ENCODE measurements around the gene TMC3.

Gene TMC3

GRCh38 chr15:81297147-81297572 lies 76.9 kb downstream of the TMC3 start:
- DNase-seq = no peak

GRCh38 chr15:81296673-81297072 lies 77.3 kb downstream of the TMC3 start:
- no peak for DNase-seq

- DNase-seq = no peak
Observed at GRCh38 chr15:81296186-81296585, 77.8 kb downstream of the TMC3 start.

GRCh38 chr15:81295486-81296121 lies 78.4 kb downstream of the TMC3 start:
- no peak for DNase-seq

- DNase-seq = no peak
Observed at GRCh38 chr15:81294516-81294880, 79.5 kb downstream of the TMC3 start.

- no peak for DNase-seq
Observed at GRCh38 chr15:81293728-81294515, 80.1 kb downstream of the TMC3 start.

- no peak for DNase-seq
Observed at GRCh38 chr15:81292523-81293001, 81.5 kb downstream of the TMC3 start.

- no peak for DNase-seq
Observed at GRCh38 chr15:81291916-81292522, 82.0 kb downstream of the TMC3 start.

- no peak for DNase-seq
Observed at GRCh38 chr15:81289910-81290309, 84.1 kb downstream of the TMC3 start.

GRCh38 chr15:81288616-81289015 lies 85.4 kb downstream of the TMC3 start:
- DNase-seq = no peak

- DNase-seq = no peak
Observed at GRCh38 chr15:81288040-81288439, 86.0 kb downstream of the TMC3 start.

- no peak for DNase-seq
Observed at GRCh38 chr15:81286621-81287121, 87.3 kb downstream of the TMC3 start.

GRCh38 chr15:81285461-81285860 lies 88.6 kb downstream of the TMC3 start:
- no peak for DNase-seq

- no peak for DNase-seq
Observed at GRCh38 chr15:81284256-81285031, 89.6 kb downstream of the TMC3 start.

- DNase-seq = no peak
Observed at GRCh38 chr15:81282911-81283310, 91.1 kb downstream of the TMC3 start.

- no peak for DNase-seq
Observed at GRCh38 chr15:81282606-81282895, 91.5 kb downstream of the TMC3 start.

GRCh38 chr15:81281766-81282605 lies 92.0 kb downstream of the TMC3 start:
- no peak for DNase-seq

GRCh38 chr15:81281456-81281735 lies 92.6 kb downstream of the TMC3 start:
- no peak for DNase-seq
